COLO668 (cell line): ENCODE measurements around the gene BATF3.

ENCODE experiments used
- DNase-seq: peaks from one replicate; lab custom pipeline; 2025; ENCODE audit not compliant: unreplicated experiment; lab: John Stamatoyannopoulos, UW

The BATF3 gene

GRCh38 chr1:212637902-212638301 lies 61.7 kb downstream of the BATF3 start:
- no peak for DNase-seq
